Measurements from ENCODE around the gene IGFLR1.
"Not testable (repeated sequence)": the region's sequence is repeated elsewhere in the genome, so short reads cannot be mapped to it uniquely, and the experiment has no call there.

The IGFLR1 gene

GRCh38 chr19:35725216-35725861 lies 16.9 kb downstream of the IGFLR1 start:
- DNase-seq: no peak

GRCh38 chr19:35724560-35724959 lies 17.7 kb downstream of the IGFLR1 start:
- DNase-seq: no peak

GRCh38 chr19:35724132-35724531 lies 18.1 kb downstream of the IGFLR1 start:
- DNase-seq: not testable (repeated sequence)

GRCh38 chr19:35723671-35724070 lies 18.6 kb downstream of the IGFLR1 start:
- no peak for DNase-seq

- DNase-seq: no peak
These were observed 19.4 kb downstream of the IGFLR1 start for GRCh38 chr19:35722897-35723296.

- no peak for DNase-seq
These were observed 19.8 kb downstream of the IGFLR1 start for GRCh38 chr19:35722461-35722860.

GRCh38 chr19:35721374-35721773 lies 20.9 kb downstream of the IGFLR1 start:
- DNase-seq: no peak

- DNase-seq: no peak
These were observed 21.6 kb downstream of the IGFLR1 start for GRCh38 chr19:35720648-35721047.

- DNase-seq: no peak
These were observed 22.1 kb downstream of the IGFLR1 start for GRCh38 chr19:35720163-35720524.

- DNase-seq: no peak
These were observed 22.7 kb downstream of the IGFLR1 start for GRCh38 chr19:35719402-35720162.

GRCh38 chr19:35718345-35719041 lies 23.8 kb downstream of the IGFLR1 start:
- DNase-seq: peak in 6 of 56 donors; percentile 21 to 53 (median 40)

- peak in 29 of 56 donors; percentile 47 to 98 (median 90) for DNase-seq
These were observed 24.4 kb downstream of the IGFLR1 start, which contains the start of gene KMT2B for GRCh38 chr19:35717665-35718344. Gene KMT2B, plus strand, starts transcription at chr19:35718003. Its CDS starts 16 bp downstream, at chr19:35718019.

GRCh38 chr19:35716801-35717664 lies 25.2 kb downstream of the IGFLR1 start:
- DNase-seq: peak; percentile 47 to 97 (median 84)

GRCh38 chr19:35715981-35716800 lies 26.1 kb downstream of the IGFLR1 start:
- peak in 40 of 56 donors; percentile 22 to 81 (median 64) for DNase-seq

GRCh38 chr19:35715355-35715809 lies 26.9 kb downstream of the IGFLR1 start:
- no peak for DNase-seq

- DNase-seq: no peak
These were observed 27.5 kb downstream of the IGFLR1 start for GRCh38 chr19:35714601-35715354.

- DNase-seq: no peak
These were observed 28.3 kb downstream of the IGFLR1 start for GRCh38 chr19:35713904-35714495.

- DNase-seq: no peak
These were observed 28.8 kb downstream of the IGFLR1 start for GRCh38 chr19:35713506-35713850.
